Fibroblast of the aortic adventitia (primary cell): ENCODE results near the gene ATP8A1. TPM values are rescaled to one million over a fixed set of nuclear protein-coding genes. Genes with fewer than 3 reads are reported as not detected.
A peak's percentile ranks its signal among the peaks of the same experiment; 100 is the strongest.
"Not testable (repeated sequence)": the region's sequence is repeated elsewhere in the genome, so short reads cannot be mapped to it uniquely, and the experiment has no call there.

Experiments
- DNase-seq: peaks from one replicate; pipeline ENCODE4 v3.0.0-alpha.2; 2010; ENCODE audit warnings: low read depth
- H3K4me3 ChIP-seq: 2 replicates; pipeline ENCODE4 v1.5.1; 2011; ENCODE audit warnings: low read depth, mild to moderate bottlenecking, control low read depth, low read length, moderate library complexity
- total RNA-seq: library from RNA; depleted of rRNA; stranded (reverse); fragments of >200 nt; gene quantifications from 2 replicates; pipeline ENCODE4 v1.2.3, GENCODE V29; 2012; ENCODE audit warnings: low replicate concordance
- TF ChIP-seq, protein P1 (sequence below): IDR thresholded peaks from 2 replicates; pipeline ENCODE4 v1.5.1; 2011; ENCODE audit warnings: mild to moderate bottlenecking, low read length, control low read depth, inconsistent platforms; ENCODE audit not compliant: insufficient read depth

ATP8A1 gene
- 7.5 TPM in 2 replicates for total RNA-seq

DNA sequence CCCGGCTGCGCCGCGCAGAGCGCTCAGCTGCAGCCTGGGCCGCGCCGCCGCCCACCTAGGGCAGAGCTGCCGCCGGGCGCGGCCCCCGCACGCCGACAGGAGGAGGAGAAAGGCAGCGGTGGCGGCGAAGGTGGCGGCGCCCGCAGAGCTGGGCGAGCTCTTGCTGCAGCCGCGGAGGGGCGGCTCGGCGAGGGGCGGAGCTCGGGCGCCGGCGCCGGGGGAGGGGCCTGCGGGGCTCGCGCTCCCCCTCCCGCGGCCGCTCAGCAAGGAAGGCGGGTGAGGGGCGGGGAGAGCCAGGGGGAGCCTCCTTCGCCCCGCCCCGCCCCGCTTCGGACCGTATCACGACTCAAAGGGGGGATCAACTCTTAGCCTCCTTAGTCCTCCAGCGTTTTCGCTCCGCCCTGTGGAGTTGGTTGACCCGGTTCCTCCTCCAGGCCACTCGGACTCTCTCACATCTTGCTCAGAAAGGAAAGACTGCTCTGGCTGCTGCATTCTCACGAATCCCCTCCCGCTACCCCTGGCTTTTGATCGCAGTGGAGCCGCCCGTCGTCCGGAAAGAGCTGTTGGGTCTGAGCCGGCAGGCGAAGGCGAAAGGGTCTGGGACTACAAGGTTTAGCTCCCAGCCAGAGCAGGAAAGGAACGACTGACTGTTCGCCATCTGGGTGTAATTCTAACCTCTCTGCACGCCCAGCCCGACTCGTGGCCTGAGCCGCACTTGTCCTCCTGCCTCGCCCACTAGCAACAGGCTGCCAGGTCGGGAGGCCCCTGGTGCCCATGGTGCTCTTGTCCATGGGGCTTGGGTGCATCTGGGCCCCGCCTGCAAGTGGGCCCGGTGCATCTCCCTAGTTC lies at the start of gene ATP8A1:
Gene ATP8A1, minus strand, starts transcription at position 162 of the 849 bp plus-strand sequence. CDS start 232 bp downstream, outside the sequence.
- peak; percentile 73 for DNase-seq
- TF ChIP-seq, protein P1, sequence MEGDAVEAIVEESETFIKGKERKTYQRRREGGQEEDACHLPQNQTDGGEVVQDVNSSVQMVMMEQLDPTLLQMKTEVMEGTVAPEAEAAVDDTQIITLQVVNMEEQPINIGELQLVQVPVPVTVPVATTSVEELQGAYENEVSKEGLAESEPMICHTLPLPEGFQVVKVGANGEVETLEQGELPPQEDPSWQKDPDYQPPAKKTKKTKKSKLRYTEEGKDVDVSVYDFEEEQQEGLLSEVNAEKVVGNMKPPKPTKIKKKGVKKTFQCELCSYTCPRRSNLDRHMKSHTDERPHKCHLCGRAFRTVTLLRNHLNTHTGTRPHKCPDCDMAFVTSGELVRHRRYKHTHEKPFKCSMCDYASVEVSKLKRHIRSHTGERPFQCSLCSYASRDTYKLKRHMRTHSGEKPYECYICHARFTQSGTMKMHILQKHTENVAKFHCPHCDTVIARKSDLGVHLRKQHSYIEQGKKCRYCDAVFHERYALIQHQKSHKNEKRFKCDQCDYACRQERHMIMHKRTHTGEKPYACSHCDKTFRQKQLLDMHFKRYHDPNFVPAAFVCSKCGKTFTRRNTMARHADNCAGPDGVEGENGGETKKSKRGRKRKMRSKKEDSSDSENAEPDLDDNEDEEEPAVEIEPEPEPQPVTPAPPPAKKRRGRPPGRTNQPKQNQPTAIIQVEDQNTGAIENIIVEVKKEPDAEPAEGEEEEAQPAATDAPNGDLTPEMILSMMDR = peak; percentile 27
- H3K4me3 ChIP-seq = peak within 1 kb of the TSS; percentile 81

DNA sequence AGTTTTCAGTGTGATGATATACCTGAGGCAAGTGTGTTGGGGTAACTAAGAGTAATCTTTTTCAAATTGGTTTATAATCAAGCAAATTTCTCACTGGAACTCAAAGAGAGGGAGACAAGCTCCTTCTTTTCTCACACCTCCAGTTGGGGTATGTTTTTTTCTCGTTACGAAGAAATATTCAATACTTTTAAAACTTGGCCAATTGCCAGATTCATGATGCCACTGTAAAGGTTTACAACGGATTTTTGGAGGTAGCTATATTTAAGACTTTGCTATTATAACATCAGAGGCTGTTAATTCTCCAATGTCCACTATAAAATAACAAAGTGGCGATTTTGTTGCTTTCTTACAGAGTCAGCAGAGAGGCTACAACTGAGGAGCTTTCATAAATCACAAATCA lies 49.2 kb upstream of the ATP8A1 start:
- TF ChIP-seq, protein P1 = no peak
- H3K4me3 ChIP-seq = no peak overlapping the region

DNA sequence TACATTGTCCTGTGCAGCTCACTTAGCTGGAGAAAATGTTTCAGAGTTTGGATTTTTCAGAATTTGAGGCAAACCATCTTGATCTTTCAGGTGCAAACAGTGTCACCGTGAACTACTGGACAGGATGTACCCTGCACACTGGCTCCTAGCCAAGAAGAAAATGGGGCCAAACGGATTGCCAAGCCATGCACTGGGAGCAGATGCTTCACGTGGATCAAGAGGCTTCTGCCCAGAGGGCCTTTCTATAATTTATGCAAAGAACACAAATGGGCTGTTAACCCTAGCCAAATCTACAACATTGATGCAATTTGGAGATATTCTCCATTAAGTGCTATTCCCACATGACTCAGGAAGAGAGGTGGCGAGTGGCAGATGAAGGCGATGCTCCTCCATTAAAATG lies 46.9 kb upstream of the ATP8A1 start:
- no peak for DNase-seq
- TF ChIP-seq, protein P1 = no peak
- no peak overlapping the region for H3K4me3 ChIP-seq

More for the DNA sequence above, 49.2 kb upstream of the ATP8A1 start:
- DNase-seq = no peak

DNA sequence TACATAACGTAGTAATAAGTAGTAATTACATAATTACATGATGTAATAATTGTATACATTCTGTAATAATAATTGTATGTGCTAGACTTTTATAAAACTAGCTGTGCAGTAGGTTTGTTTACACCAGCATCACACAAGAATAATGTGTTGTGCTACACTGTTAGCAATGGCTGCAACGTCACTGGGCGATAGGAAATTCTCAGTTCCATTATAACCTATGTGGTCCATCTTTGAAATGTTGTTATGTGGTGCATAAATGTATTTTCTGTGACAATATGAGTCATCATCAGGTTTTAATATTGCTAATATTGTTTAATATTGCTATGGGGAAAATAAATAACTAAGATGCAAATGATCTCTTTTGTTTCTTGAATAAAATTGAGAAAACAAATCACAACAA lies 46.0 kb upstream of the ATP8A1 start:
- H3K4me3 ChIP-seq = no peak overlapping the region
- TF ChIP-seq, protein P1 = no peak
- DNase-seq = no peak

DNA sequence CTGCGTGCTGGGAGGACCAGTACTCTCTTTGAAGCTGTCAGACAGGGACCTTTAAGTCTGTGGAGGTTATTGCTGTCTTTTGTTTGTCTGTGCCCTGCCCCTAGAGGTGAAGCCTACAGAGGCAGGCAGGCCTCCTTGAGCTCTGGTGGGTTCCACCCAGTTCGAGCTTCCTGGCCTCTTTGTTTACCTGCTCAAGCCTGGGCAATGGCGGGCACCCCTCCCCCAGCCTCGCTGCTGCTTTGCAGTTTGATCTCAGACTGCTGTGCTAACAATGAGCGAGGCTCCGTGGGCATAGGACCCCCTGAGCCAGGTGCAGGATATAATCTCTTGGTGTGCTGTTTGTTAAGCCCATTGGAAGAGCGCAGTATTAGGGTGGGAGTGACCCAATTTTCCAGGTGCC lies 44.9 kb upstream of the ATP8A1 start:
- DNase-seq, H3K4me3 ChIP-seq: not testable (repeated sequence)

DNA sequence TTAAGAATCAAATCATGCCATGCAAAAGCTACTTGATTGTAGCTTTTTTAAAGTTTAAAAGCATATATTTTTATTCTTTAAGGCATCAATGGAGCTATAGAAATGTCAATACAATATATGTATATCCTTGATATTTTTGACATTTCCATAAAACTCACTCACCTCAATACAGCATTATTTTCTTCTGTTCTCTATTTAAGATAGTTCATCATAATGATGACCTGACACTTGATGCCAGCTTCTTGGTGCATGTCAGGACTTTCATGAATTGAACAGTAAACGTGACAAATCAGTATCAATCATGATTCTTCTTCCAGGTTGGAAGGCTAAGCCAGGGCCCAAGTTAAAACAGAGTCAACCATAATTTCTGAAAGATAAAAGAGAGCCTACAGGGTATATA lies 33.6 kb upstream of the ATP8A1 start:
- no peak for DNase-seq
- H3K4me3 ChIP-seq = no peak overlapping the region
- TF ChIP-seq, protein P1 = no peak

DNA sequence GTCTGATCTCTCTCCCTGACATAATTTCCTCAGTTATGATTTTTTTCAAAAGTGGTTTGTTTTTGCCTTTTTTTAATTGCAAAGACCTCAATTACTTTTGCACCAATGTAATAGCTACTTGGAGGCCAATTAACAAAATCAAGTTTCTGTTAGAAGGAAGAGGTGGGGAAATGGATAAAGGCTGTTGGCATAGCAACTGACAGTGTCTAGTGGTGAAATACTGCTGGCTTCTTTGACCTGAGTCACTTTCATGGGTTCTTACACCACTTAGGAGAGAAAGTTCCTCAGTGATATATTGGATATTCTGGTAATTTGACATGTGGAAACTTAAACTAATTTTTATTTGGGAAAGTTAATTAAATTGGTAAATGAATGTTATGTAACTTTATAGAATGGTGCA lies 26.5 kb upstream of the ATP8A1 start:
- TF ChIP-seq, protein P1 = no peak
- H3K4me3 ChIP-seq = no peak overlapping the region
- no peak for DNase-seq
